Activated B cell treated with CpG ODN at 0.5 μM for 24 hours (primary cell): Measurements from ENCODE around the gene KIRREL3. TPM values are rescaled to one million over a fixed set of nuclear protein-coding genes. Genes with fewer than 3 reads are reported as not detected.

Source experiments
- ATAC-seq: fragments of 200-7000 bp; cut with Tn5 transposase; one replicate; pipeline ENCODE4 v1.10.0; 2021; ENCODE audit warnings: low read depth, mild to moderate bottlenecking, moderate library complexity
- CTCF ChIA-PET: fragments of 350-600 bp; sonication (Branson Sonifier 250); formaldehyde crosslinking; loops from one replicate; lab custom pipeline; 2021; ENCODE audit warnings: antibody characterized with exemption; lab: Charles Lee
- POLR2A ChIA-PET: fragments of 350-600 bp; sonication (Branson Sonifier 250); formaldehyde crosslinking; loops from one replicate; lab custom pipeline; 2021; ENCODE audit warnings: antibody characterized with exemption; lab: Charles Lee
- DNase-seq: peaks from one replicate; pipeline ENCODE4 v3.0.0; 2022
- H3K27ac Mint-ChIP-seq: one replicate; pipeline ENCODE4 v1.8.0; 2020; ENCODE audit warnings: mixed read lengths
- H3K27me3 Mint-ChIP-seq: one replicate; pipeline ENCODE4 v1.8.0; 2021; ENCODE audit warnings: mixed read lengths
- H3K36me3 Mint-ChIP-seq: one replicate; pipeline ENCODE4 v1.8.0; 2021; ENCODE audit warnings: low read depth, mixed read lengths
- H3K4me1 Mint-ChIP-seq: one replicate; pipeline ENCODE4 v1.8.0; 2021; ENCODE audit warnings: mixed read lengths
- H3K4me3 Mint-ChIP-seq: one replicate; pipeline ENCODE4 v1.8.0; 2020; ENCODE audit warnings: mild to moderate bottlenecking, mixed read lengths
- H3K9me3 Mint-ChIP-seq: one replicate; pipeline ENCODE4 v1.8.0; 2020; ENCODE audit warnings: mixed read lengths
- CTCF ChIP-seq: fragments of 200-600 bp; IDR thresholded peaks from one replicate; pipeline ENCODE4 v1.8.0; 2022; ENCODE audit warnings: antibody characterized with exemption, mild to moderate bottlenecking
- intact Hi-C: fragments of 100-400 bp; cut with micrococcal nuclease; formaldehyde crosslinking; loops from one replicate; pipeline ENCODE4 v1.15.1; 2024
- total RNA-seq: library from RNA; stranded (reverse); gene quantifications from 2 replicates; pipeline ENCODE4 v1.2.3, GENCODE V29; 2022

The KIRREL3 gene
- total RNA-seq, 1 donor from 2014 or later = not detected

GRCh38 chr11:126823274-126823673, 177.3 kb downstream of the KIRREL3 start:
- no peaks in the 10 kb centered on the region for H3K4me1 Mint-ChIP-seq
- no peak overlapping the region for H3K4me3 Mint-ChIP-seq
- CTCF ChIA-PET = no interaction called here
- no peak for ATAC-seq
- TF ChIP-seq CTCF = no peak
- H3K9me3 Mint-ChIP-seq = no peaks in the 10 kb centered on the region
- H3K36me3 Mint-ChIP-seq = no peaks in the 10 kb centered on the region
- H3K27me3 Mint-ChIP-seq = no peaks in the 10 kb centered on the region
- intact Hi-C loops = no loop called here
- H3K27ac Mint-ChIP-seq = no peak overlapping the region
- no peak for DNase-seq
- POLR2A ChIA-PET = no interaction called here

- Mint-ChIP-seq H3K4me3 (no peak overlapping the region), H3K36me3 (no peaks in the 10 kb centered on the region), H3K9me3 (no peaks in the 10 kb centered on the region), H3K27ac (no peak overlapping the region), H3K27me3 (no peaks in the 10 kb centered on the region), H3K4me1 (no peaks in the 10 kb centered on the region)
- ChIA-PET CTCF (no interaction called here), POLR2A (no interaction called here)
- ATAC-seq (no peak), DNase-seq (no peak)
- intact Hi-C loops = no loop called here
- TF ChIP-seq CTCF = no peak
Observed at GRCh38 chr11:126821827-126822226, 178.7 kb downstream of the KIRREL3 start.

- POLR2A ChIA-PET = no interaction called here
- intact Hi-C loops = no loop called here
- Mint-ChIP-seq H3K4me3 (no peak overlapping the region), H3K4me1 (no peaks in the 10 kb centered on the region), H3K27me3 (no peaks in the 10 kb centered on the region), H3K9me3 (no peaks in the 10 kb centered on the region), H3K36me3 (no peaks in the 10 kb centered on the region), H3K27ac (no peak overlapping the region)
- CTCF ChIA-PET = no interaction called here
- ATAC-seq (no peak), DNase-seq (no peak)
- no peak for TF ChIP-seq CTCF
Observed at GRCh38 chr11:126819194-126819593, 181.4 kb downstream of the KIRREL3 start.

GRCh38 chr11:126817523-126818450, 182.8 kb downstream of the KIRREL3 start:
- no peaks in the 10 kb centered on the region for H3K9me3 Mint-ChIP-seq
- no peak overlapping the region for H3K27ac Mint-ChIP-seq
- ChIA-PET CTCF (no interaction called here), POLR2A (no interaction called here)
- no peak for TF ChIP-seq CTCF
- intact Hi-C loops = no loop called here
- H3K4me1 Mint-ChIP-seq = no peaks in the 10 kb centered on the region
- DNase-seq (no peak), ATAC-seq (no peak)
- H3K4me3 Mint-ChIP-seq = no peak overlapping the region
- no peaks in the 10 kb centered on the region for H3K36me3 Mint-ChIP-seq
- H3K27me3 Mint-ChIP-seq = no peaks in the 10 kb centered on the region

GRCh38 chr11:126817096-126817495, 183.5 kb downstream of the KIRREL3 start:
- H3K9me3 Mint-ChIP-seq = no peaks in the 10 kb centered on the region
- TF ChIP-seq CTCF = no peak
- H3K4me3 Mint-ChIP-seq = no peak overlapping the region
- H3K27ac Mint-ChIP-seq = no peak overlapping the region
- no peaks in the 10 kb centered on the region for H3K36me3 Mint-ChIP-seq
- CTCF ChIA-PET = no interaction called here
- no peaks in the 10 kb centered on the region for H3K27me3 Mint-ChIP-seq
- POLR2A ChIA-PET = no interaction called here
- intact Hi-C loops = no loop called here
- no peak for ATAC-seq
- H3K4me1 Mint-ChIP-seq = no peaks in the 10 kb centered on the region
- no peak for DNase-seq
